Fibroblast of pulmonary artery (primary cell): ENCODE measurements around the gene ELP2.

Experiments
- DNase-seq: peaks from one replicate; pipeline ENCODE4 v3.0.0-alpha.2; 2010; ENCODE audit warnings: low read depth
- H3K4me3 ChIP-seq: replicated peaks from 2 replicates; pipeline ENCODE4 v1.5.1; 2011; ENCODE audit warnings: low read depth, mild to moderate bottlenecking, control low read depth, low read length, moderate library complexity
- TF ChIP-seq, protein P1 (sequence below): IDR thresholded peaks from 2 replicates; pipeline ENCODE4 v1.5.1; 2011; ENCODE audit warnings: mild to moderate bottlenecking, control low read depth, low read length, inconsistent platforms; ENCODE audit errors: missing control alignments

The ELP2 gene

DNA sequence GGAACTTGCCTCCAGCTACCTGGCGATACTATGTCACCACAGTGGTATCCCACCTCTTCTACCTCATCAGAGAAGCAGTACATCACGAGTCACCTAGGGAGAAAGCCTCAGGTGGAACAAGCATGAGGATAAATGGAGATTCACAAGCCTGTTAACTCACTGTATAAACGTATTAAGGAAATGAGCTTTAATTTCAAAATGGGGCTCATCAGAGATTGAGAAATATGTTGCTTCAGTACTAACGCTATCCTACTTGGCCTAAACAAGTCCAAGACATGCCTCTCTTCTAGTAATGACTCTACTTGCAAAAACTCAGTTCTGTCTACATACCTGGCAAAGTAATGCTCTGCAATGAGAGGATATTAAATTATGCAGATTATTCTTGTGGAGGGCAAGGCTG, 4.9 kb upstream of the ELP2 start:
- H3K4me3 ChIP-seq = no peak overlapping the region
- no peak for DNase-seq
- TF ChIP-seq, protein P1, sequence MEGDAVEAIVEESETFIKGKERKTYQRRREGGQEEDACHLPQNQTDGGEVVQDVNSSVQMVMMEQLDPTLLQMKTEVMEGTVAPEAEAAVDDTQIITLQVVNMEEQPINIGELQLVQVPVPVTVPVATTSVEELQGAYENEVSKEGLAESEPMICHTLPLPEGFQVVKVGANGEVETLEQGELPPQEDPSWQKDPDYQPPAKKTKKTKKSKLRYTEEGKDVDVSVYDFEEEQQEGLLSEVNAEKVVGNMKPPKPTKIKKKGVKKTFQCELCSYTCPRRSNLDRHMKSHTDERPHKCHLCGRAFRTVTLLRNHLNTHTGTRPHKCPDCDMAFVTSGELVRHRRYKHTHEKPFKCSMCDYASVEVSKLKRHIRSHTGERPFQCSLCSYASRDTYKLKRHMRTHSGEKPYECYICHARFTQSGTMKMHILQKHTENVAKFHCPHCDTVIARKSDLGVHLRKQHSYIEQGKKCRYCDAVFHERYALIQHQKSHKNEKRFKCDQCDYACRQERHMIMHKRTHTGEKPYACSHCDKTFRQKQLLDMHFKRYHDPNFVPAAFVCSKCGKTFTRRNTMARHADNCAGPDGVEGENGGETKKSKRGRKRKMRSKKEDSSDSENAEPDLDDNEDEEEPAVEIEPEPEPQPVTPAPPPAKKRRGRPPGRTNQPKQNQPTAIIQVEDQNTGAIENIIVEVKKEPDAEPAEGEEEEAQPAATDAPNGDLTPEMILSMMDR = no peak

GRCh38 chr18:36126668-36127067, 3.0 kb upstream of the ELP2 start:
- DNase-seq = no peak
- TF ChIP-seq, protein P1 = no peak
- H3K4me3 ChIP-seq = no peak overlapping the region

DNA sequence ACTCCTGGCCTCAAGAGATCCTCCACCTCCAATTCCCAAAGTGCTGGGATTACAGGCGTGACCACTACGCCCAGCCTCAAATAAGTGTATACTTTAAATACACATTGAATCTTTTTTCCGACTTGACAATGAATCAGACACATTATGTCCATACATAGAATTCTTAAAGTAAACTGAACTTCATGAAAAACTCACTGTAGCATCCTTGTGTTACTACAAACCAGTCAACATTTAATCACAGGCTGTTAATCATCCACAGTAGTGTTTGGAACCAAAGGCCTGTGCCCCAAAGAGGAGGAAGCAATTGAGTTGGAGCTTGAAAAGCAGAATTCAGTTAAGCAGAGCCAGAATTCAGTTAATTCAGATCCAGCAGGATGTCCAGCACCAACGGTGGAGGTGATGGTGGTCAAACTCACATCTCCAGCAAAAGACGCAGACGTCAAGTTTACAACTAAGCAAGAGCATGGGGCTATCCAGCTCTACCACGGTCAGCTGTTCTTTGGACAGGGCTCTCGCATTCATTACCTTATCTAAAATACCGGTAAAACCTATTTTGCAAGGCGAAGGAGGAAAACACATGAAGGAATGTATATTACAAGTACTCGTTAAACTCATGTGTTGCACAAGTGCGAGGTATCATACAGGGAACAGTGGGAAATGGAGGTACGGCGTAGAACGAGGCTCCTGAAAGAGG, 1.7 kb upstream of the ELP2 start:
- peak; percentile 23 for DNase-seq
- TF ChIP-seq, protein P1 = no peak
- peak overlapping the region; percentile 97 for H3K4me3 ChIP-seq

GRCh38 chr18:36128530-36128870, 1.2 kb upstream of the ELP2 start:
- TF ChIP-seq, protein P1 = no peak
- peak overlapping the region; percentile 97 for H3K4me3 ChIP-seq
- peak; percentile 36 for DNase-seq

- TF ChIP-seq, protein P1 = no peak
- no peak for DNase-seq
- peak overlapping the region; percentile 97 for H3K4me3 ChIP-seq
Observed at GRCh38 chr18:36128907-36129299, 796 bp upstream of the ELP2 start.

DNA sequence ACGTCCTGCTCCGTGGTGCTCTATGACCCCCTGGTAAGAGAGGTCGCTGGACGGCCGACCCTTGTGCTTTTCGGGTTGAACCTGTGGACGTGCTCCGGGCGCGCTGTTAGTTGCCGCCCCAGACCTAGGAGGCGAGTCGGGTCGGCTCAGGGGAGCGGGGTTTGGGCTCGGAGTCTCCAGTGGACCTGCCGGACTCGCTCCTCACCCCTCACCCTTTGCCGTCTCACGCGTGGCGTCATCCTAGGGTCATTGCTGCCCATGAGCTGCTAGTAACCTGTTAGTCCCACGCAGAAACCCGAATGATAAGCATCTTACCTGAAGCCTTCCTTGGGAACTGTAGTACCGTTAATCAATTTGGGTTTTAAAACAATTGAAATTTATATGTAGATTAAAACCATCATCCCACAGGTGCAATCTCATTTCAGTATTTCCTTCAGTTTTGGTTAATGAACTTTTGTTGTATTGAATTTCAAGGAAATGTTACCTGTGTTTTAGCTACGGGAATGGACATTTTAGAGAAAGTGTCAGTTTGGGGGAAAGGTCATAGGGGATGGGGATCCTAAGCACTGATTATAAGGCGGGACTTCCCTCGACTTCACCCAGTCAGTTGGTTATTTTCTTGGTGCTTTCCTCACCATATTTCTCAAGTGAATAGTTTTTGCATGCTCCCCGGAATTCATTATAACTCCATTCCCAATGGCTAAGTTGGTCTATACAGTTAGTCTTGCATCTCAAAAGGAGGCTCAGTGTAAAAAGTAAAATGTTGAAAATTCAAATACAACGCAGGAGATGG, 536 bp downstream of the ELP2 start:
- DNase-seq = no peak
- TF ChIP-seq, protein P1 = no peak
- peak overlapping the region; percentile 97 for H3K4me3 ChIP-seq
